ENCODE measurements around the gene TPO. TPM values are rescaled to one million over a fixed set of nuclear protein-coding genes. Genes with fewer than 3 reads are reported as not detected.

Gene TPO
- total RNA-seq, 1 experiment from 2014 or later, result not detected

- Mint-ChIP-seq H3K9me3 (ENCODE audit: unreplicated experiment) (no peaks in the 10 kb centered on the region), H3K36me3 (ENCODE audit: insufficient read depth, unreplicated experiment) (no peaks in the 10 kb centered on the region), H3K4me3 (ENCODE audit: unreplicated experiment) (no peak overlapping the region), H3K4me1 (ENCODE audit: insufficient read depth, unreplicated experiment) (peaks cover 10% of the 10 kb centered on the region), H3K27ac (ENCODE audit: low read depth, unreplicated experiment) (no peak overlapping the region), H3K27me3 (ENCODE audit: insufficient read depth, unreplicated experiment) (no peaks in the 10 kb centered on the region)
- CTCF ChIA-PET, result interaction anchor here (0.5 to 8.9 kb wide), 12 partner anchors 12 to 834 kb away, joined by 3 to 118 read pairs (median 5); no protein-coding TSS in a partner anchor
- intact Hi-C loops (cut with micrococcal nuclease), result loop anchor here (5.0 kb wide), 1 partner anchor 502 kb away; no protein-coding TSS in a partner anchor
- POLR2A ChIA-PET, result interaction anchor here (0.9 kb wide), 1 partner anchor 74 kb away, joined by 3 read pairs; no protein-coding TSS in a partner anchor
- no TSS peak for BruUV-seq (replicated peaks)
- no peak for DNase-seq (ENCODE audit: unreplicated experiment)
- no peak for TF ChIP-seq CTCF (IDR thresholded peaks at IDR 0.05; ENCODE audit: unreplicated experiment)
These were observed 135.8 kb downstream of the TPO start for GRCh38 chr2:1548910-1549673.

DNA sequence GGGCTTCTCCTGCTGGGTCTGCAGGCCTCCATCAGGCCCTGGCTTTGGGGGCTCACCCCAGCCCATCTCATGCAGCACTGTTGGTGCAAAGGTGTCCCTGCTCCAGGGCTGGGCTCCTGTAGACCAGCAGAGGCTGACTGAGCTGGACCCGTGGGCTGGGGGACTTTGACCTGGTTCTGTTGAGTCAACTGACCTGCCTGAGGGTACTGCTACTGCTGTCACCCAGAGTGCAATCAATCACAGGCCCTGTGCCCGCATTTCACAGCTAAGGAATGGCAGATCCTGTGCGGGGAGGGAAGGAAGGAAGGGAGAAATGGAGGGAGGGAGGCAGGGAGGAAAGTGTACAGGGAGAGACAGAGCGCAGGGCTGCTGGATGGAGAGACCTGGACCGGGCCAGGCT lies 136.8 kb downstream of the TPO start:
- POLR2A ChIA-PET, result no interaction called here
- Mint-ChIP-seq H3K36me3 (ENCODE audit: insufficient read depth, unreplicated experiment) (no peaks in the 10 kb centered on the region), H3K4me1 (ENCODE audit: insufficient read depth, unreplicated experiment) (peaks cover 13% of the 10 kb centered on the region)

DNA sequence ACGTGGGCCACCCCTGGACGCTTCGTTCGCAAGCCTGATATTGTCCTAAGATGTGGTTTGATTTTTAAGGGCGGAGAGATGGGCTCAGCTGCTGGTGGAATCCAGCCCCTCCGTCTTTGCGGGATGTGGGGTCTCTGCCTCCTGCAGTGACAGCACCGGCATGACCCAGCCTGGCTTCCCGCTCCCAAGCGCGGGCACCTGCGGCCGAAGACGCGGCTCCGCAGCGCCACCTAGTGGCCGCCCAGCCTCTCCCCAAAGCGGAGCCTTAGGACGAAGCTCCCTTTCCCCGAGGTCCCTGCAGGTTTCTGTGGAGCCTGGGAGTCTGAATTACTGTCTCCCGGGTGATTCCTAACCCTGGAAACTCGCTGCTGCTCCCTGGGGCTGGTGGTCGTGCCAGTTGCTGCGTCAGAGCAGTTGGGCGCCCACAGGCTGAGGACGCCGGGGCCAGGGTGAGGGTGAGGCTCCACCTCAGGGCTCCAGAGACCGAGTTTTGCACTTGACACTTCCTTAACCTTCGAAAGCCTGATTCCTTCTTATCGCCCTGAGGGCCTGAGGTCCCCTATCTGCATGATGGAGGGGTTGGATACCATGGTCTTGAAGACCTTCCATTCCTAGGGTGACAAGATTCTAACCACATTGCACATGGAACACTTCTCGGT lies 137.5 kb downstream of the TPO start:
- H3K4me1 Mint-ChIP-seq (ENCODE audit: insufficient read depth, unreplicated experiment), result peaks cover 13% of the 10 kb centered on the region
- intact Hi-C loops (cut with micrococcal nuclease), result loop anchor here (2.0 to 10.0 kb wide), 3 partner anchors 64 to 266 kb away; no protein-coding TSS in a partner anchor

More for the DNA sequence above, 136.8 kb downstream of the TPO start:
- Mint-ChIP-seq H3K27ac (ENCODE audit: low read depth, unreplicated experiment) (no peak overlapping the region), H3K27me3 (ENCODE audit: insufficient read depth, unreplicated experiment) (no peaks in the 10 kb centered on the region), H3K4me3 (ENCODE audit: unreplicated experiment) (no peak overlapping the region), H3K9me3 (ENCODE audit: unreplicated experiment) (no peaks in the 10 kb centered on the region)
- CTCF ChIA-PET, result interaction anchor here (0.5 to 8.9 kb wide), 34 partner anchors 9 to 875 kb away, joined by 3 to 118 read pairs (median 4); no protein-coding TSS in a partner anchor
- intact Hi-C loops (cut with micrococcal nuclease), result loop anchor here (2.0 to 10.0 kb wide), 3 partner anchors 65 to 267 kb away; no protein-coding TSS in a partner anchor
- no peak for TF ChIP-seq CTCF (IDR thresholded peaks at IDR 0.05; ENCODE audit: unreplicated experiment)
- no peak for DNase-seq (ENCODE audit: unreplicated experiment)
- BruUV-seq (replicated peaks), result no TSS peak

More for the DNA sequence above, 137.5 kb downstream of the TPO start:
- Mint-ChIP-seq H3K27ac (ENCODE audit: low read depth, unreplicated experiment) (no peak overlapping the region), H3K36me3 (ENCODE audit: insufficient read depth, unreplicated experiment) (no peaks in the 10 kb centered on the region), H3K9me3 (ENCODE audit: unreplicated experiment) (no peaks in the 10 kb centered on the region), H3K27me3 (ENCODE audit: insufficient read depth, unreplicated experiment) (no peaks in the 10 kb centered on the region), H3K4me3 (ENCODE audit: unreplicated experiment) (no peak overlapping the region)
- ChIA-PET POLR2A (interaction anchor here (0.6 kb wide), 1 partner anchor 191 kb away, joined by 4 read pairs; no protein-coding TSS in a partner anchor), CTCF (interaction anchor here (0.5 to 8.9 kb wide), 52 partner anchors 10 to 1117 kb away, joined by 3 to 118 read pairs (median 4); no protein-coding TSS in a partner anchor)
- DNase-seq (ENCODE audit: unreplicated experiment), result peak; percentile 54
- peak; percentile 98 for TF ChIP-seq CTCF (IDR thresholded peaks at IDR 0.05; ENCODE audit: unreplicated experiment)
- BruUV-seq (replicated peaks), result no TSS peak

Measured in MCF 10A (cell line).